Natural killer cell (primary cell): Measurements from ENCODE around the gene KMT5B. TPM values are rescaled to one million over a fixed set of nuclear protein-coding genes. Genes with fewer than 3 reads are reported as not detected.

ENCODE experiments used
- ATAC-seq, 3 donors: fragments of 150-1000 bp in 2 of 3; fragments of 200-7000 bp in 1 of 3; cut with Tn5 transposase; 1 replicate in 1 of 3; 2 replicates in 2 of 3; pipeline ENCODE4 v1.10.0; 2021; ENCODE audit warnings: mild to moderate bottlenecking in 2 of 3, moderate library complexity in 2 of 3
- DNase-seq, 2 donors: peaks; one replicate each; pipeline versions ENCODE4 v3.0.0 to v3.0.0-alpha.2; 2013 to 2021; ENCODE audit warnings: mixed read lengths in 1 of 2
- H3K27ac ChIP-seq: one replicate; pipeline ENCODE4 v1.5.1; 2013; ENCODE audit warnings: mild to moderate bottlenecking, low read length
- H3K27me3 ChIP-seq: one replicate; pipeline ENCODE4 v1.6.1; 2013; ENCODE audit warnings: low read length; ENCODE audit not compliant: control insufficient read depth, insufficient read depth
- H3K36me3 ChIP-seq: one replicate; pipeline ENCODE4 v1.6.1; 2013; ENCODE audit warnings: low read length; ENCODE audit not compliant: control insufficient read depth, insufficient read depth
- H3K4me1 ChIP-seq: one replicate; pipeline ENCODE4 v1.6.1; 2013; ENCODE audit warnings: low read length; ENCODE audit not compliant: control insufficient read depth, insufficient read depth
- H3K4me3 ChIP-seq: one replicate; pipeline ENCODE4 v1.5.1; 2013; ENCODE audit warnings: low read length
- H3K9me3 ChIP-seq: one replicate; pipeline ENCODE4 v1.6.1; 2013; ENCODE audit warnings: low read length; ENCODE audit not compliant: control insufficient read depth, insufficient read depth
- H3K27ac Mint-ChIP-seq, 2 donors: one replicate each; pipeline ENCODE4 v1.8.0; 2022; ENCODE audit warnings: mild to moderate bottlenecking in 2 of 2, mixed read lengths in 2 of 2, moderate library complexity in 1 of 2
- H3K27me3 Mint-ChIP-seq, 2 donors: one replicate each; pipeline ENCODE4 v1.8.0; 2022; ENCODE audit warnings: low read depth in 2 of 2, mixed read lengths in 2 of 2
- H3K36me3 Mint-ChIP-seq: one replicate; pipeline ENCODE4 v1.8.0; 2022; ENCODE audit warnings: mixed read lengths
- H3K4me1 Mint-ChIP-seq, 2 donors: one replicate each; pipeline ENCODE4 v1.8.0; 2022; ENCODE audit warnings: mixed read lengths in 2 of 2
- H3K4me3 Mint-ChIP-seq: one replicate; pipeline ENCODE4 v1.8.0; 2022; ENCODE audit warnings: mild to moderate bottlenecking, moderate library complexity, mixed read lengths
- H3K9me3 Mint-ChIP-seq, 2 donors: one replicate each; pipeline ENCODE4 v1.8.0; 2022; ENCODE audit warnings: mixed read lengths in 2 of 2
- WGBS: methylation state at CpG from one replicate; pipeline ENCODE4 v1.1.7; 2013; ENCODE audit warnings: missing lambda C conversion rate; ENCODE audit not compliant: insufficient coverage; 5-methylcytosine and 5-hydroxymethylcytosine counted together
- intact Hi-C: fragments of 100-400 bp; cut with micrococcal nuclease; formaldehyde crosslinking; loops from one replicate; pipeline ENCODE4 v1.14.2; 2022
- total RNA-seq, 4 donors: library from RNA; stranded (reverse); fragments of 120-200 nt in 1 of 4; gene quantifications; one replicate each; pipeline versions ENCODE4 v1.2.3 to v1.2.4, GENCODE V29; 2013 to 2022
- TF ChIP-seq, protein P1 (sequence below): fragments of 200-600 bp; IDR thresholded peaks from one replicate; pipeline ENCODE4 v1.8.0; 2022; ENCODE audit warnings: antibody characterized with exemption

Gene KMT5B
- total RNA-seq, 3 donors from 2014 or later (not counting 1 experiment from before 2014, with no cell fraction given), result 45.0 to 60.1 (median 55.6) TPM

- no peak for ATAC-seq
- Mint-ChIP-seq H3K27ac (no peak overlapping the region), H3K9me3 (no peaks in the 10 kb centered on the region), H3K4me3 (no peak overlapping the region), H3K4me1 (peaks cover 0 to 13% of the 10 kb centered on the region in 2 donors), H3K27me3 (no peaks in the 10 kb centered on the region), H3K36me3 (no peaks in the 10 kb centered on the region)
- H3K9me3 ChIP-seq, result no peaks in the 10 kb centered on the region
- H3K4me1 ChIP-seq, result peaks cover 18% of the 10 kb centered on the region
- WGBS, result 93% methylated on average over 15 of the region's 15 CpGs
- no peak overlapping the region for H3K4me3 ChIP-seq
- intact Hi-C loops, result no loop called here
- DNase-seq, result no peak
- no peaks in the 10 kb centered on the region for H3K27me3 ChIP-seq
- peaks cover 32% of the 10 kb centered on the region for H3K36me3 ChIP-seq
- H3K27ac ChIP-seq, result no peak overlapping the region
- TF ChIP-seq, protein P1, sequence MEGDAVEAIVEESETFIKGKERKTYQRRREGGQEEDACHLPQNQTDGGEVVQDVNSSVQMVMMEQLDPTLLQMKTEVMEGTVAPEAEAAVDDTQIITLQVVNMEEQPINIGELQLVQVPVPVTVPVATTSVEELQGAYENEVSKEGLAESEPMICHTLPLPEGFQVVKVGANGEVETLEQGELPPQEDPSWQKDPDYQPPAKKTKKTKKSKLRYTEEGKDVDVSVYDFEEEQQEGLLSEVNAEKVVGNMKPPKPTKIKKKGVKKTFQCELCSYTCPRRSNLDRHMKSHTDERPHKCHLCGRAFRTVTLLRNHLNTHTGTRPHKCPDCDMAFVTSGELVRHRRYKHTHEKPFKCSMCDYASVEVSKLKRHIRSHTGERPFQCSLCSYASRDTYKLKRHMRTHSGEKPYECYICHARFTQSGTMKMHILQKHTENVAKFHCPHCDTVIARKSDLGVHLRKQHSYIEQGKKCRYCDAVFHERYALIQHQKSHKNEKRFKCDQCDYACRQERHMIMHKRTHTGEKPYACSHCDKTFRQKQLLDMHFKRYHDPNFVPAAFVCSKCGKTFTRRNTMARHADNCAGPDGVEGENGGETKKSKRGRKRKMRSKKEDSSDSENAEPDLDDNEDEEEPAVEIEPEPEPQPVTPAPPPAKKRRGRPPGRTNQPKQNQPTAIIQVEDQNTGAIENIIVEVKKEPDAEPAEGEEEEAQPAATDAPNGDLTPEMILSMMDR, result no peak
Measured at GRCh38 chr11:68261006-68261405, 47.9 kb upstream of the KMT5B start.

- Histone ChIP-seq H3K9me3 (no peaks in the 10 kb centered on the region), H3K4me3 (no peak overlapping the region), H3K27ac (no peak overlapping the region), H3K4me1 (peaks cover 13% of the 10 kb centered on the region), H3K27me3 (no peaks in the 10 kb centered on the region), H3K36me3 (peaks cover 29% of the 10 kb centered on the region)
- no peaks in the 10 kb centered on the region for H3K9me3 Mint-ChIP-seq
- TF ChIP-seq, protein P1, result no peak
- no peak for DNase-seq
- no peaks in the 10 kb centered on the region for H3K27me3 Mint-ChIP-seq
- H3K27ac Mint-ChIP-seq, result no peak overlapping the region
- peaks cover 0 to 13% of the 10 kb centered on the region in 2 donors for H3K4me1 Mint-ChIP-seq
- ATAC-seq, result no peak
- intact Hi-C loops, result no loop called here
- no peak overlapping the region for H3K4me3 Mint-ChIP-seq
- H3K36me3 Mint-ChIP-seq, result no peaks in the 10 kb centered on the region
- WGBS, result 97% methylated on average over 6 of the region's 6 CpGs
Measured at GRCh38 chr11:68260484-68260883, 47.4 kb upstream of the KMT5B start.

- Mint-ChIP-seq H3K27ac (no peak overlapping the region), H3K9me3 (no peaks in the 10 kb centered on the region), H3K4me1 (peaks cover 0 to 5% of the 10 kb centered on the region in 2 donors), H3K27me3 (no peaks in the 10 kb centered on the region), H3K36me3 (no peaks in the 10 kb centered on the region), H3K4me3 (no peak overlapping the region)
- DNase-seq, result no peak
- peaks cover 11% of the 10 kb centered on the region for H3K4me1 ChIP-seq
- H3K27ac ChIP-seq, result no peak overlapping the region
- WGBS, result 96% methylated on average over 13 of the region's 15 CpGs
- TF ChIP-seq, protein P1, result no peak
- no peak for ATAC-seq
- peaks cover 20% of the 10 kb centered on the region for H3K36me3 ChIP-seq
- no peaks in the 10 kb centered on the region for H3K27me3 ChIP-seq
- intact Hi-C loops, result no loop called here
- no peak overlapping the region for H3K4me3 ChIP-seq
- H3K9me3 ChIP-seq, result no peaks in the 10 kb centered on the region
Measured at GRCh38 chr11:68259122-68259959, 46.2 kb upstream of the KMT5B start.
